Measurements from ENCODE around the gene ADAM17. TPM values are rescaled to one million over a fixed set of nuclear protein-coding genes. Genes with fewer than 3 reads are reported as not detected.

Gene ADAM17
- total and polyA plus RNA-seq, 2 of the 13 experiments (the other 11 are each of a cell fraction or from before 2014, with no cell fraction given) = 6.5 to 33.4 TPM

- TF ChIP-seq ZBTB10 (CRISPR knock-in tag; IDR thresholded peaks at IDR 0.05; ENCODE audit: borderline replicate concordance) (peak; percentile 61; the same call in 1 of the 2 replicates), ATF7 (IDR thresholded peaks at IDR 0.05) (no peak), ATF7 (CRISPR knock-in tag; IDR thresholded peaks at IDR 0.05) (no peak), IRF1 (CRISPR knock-in tag; IDR thresholded peaks at IDR 0.05; ENCODE audit: low read depth) (no peak), IRX3 (CRISPR knock-in tag; IDR thresholded peaks at IDR 0.05; ENCODE audit: borderline replicate concordance, low read depth) (0 out of 2 replicates have a peak, but pooled peaks have one; percentile 60), ZSCAN20 (CRISPR knock-in tag; IDR thresholded peaks at IDR 0.05; ENCODE audit: borderline replicate concordance) (peak; percentile 78), ZNF709 (CRISPR knock-in tag; IDR thresholded peaks at IDR 0.05) (peak; percentile 98), ZBTB25 (CRISPR knock-in tag; IDR thresholded peaks at IDR 0.05) (peak; percentile 97), PHF21A (CRISPR knock-in tag; IDR thresholded peaks at IDR 0.05) (peak; percentile 93), MZF1 (CRISPR knock-in tag; IDR thresholded peaks at IDR 0.05; ENCODE audit: borderline replicate concordance) (no peak), ZNF800 (CRISPR knock-in tag; IDR thresholded peaks at IDR 0.05) (peak; percentile 21; the same call in 1 of the 2 replicates), HES4 (CRISPR knock-in tag; IDR thresholded peaks at IDR 0.05; ENCODE audit: borderline replicate concordance) (peak; percentile 59; the same call in 1 of the 2 replicates), CHD2 (IDR thresholded peaks at IDR 0.05; ENCODE audit: low read depth, low read length) (no peak), U2AF2 (IDR thresholded peaks at IDR 0.05; ENCODE audit: low read depth, low read length) (no peak), KDM6A (CRISPR knock-in tag; IDR thresholded peaks at IDR 0.05; ENCODE audit: low read depth) (no peak; the same call in 1 of the 2 replicates), ZMYM3 (CRISPR knock-in tag; IDR thresholded peaks at IDR 0.05) (no peak), HNF1B (CRISPR knock-in tag; IDR thresholded peaks at IDR 0.05) (peak; percentile 90), ZMYM2 (CRISPR knock-in tag; IDR thresholded peaks at IDR 0.05) (peak; percentile 15; the same call in 1 of the 2 replicates), HOMEZ (CRISPR knock-in tag; IDR thresholded peaks at IDR 0.05; ENCODE audit: low read depth) (0 out of 2 replicates have a peak, but pooled peaks have one; percentile 55)
Measured at GRCh38 chr2:9555297-9556120, at the start of gene ADAM17 (continued).
